HepG2 (cell line): ENCODE data around the gene IL17D. TPM values are rescaled to one million over a fixed set of nuclear protein-coding genes. Genes with fewer than 3 reads are reported as not detected.
A peak's percentile ranks its signal among the peaks of the same experiment; 100 is the strongest.

Experiments
- ASH2L ChIP-seq: fragments of 300-600, 200-600 bp; sonication (generic); IDR thresholded peaks from 2 replicates; pipeline ENCODE4 v1.7.0; 2017; ENCODE audit warnings: low read depth, mild to moderate bottlenecking, moderate library complexity, mixed read lengths, low read length; ENCODE audit not compliant: insufficient read length
- MEIS2 ChIP-seq: sonication (generic); formaldehyde crosslinking; IDR thresholded peaks from 2 replicates; pipeline ENCODE4 v1.9.0; 2021; ENCODE audit warnings: mild to moderate bottlenecking, missing genetic modification reagents
- NFRKB ChIP-seq: fragments of 450-650 bp; IDR thresholded peaks from 2 replicates; pipeline ENCODE4 v1.6.1; 2017
- RBAK ChIP-seq: sonication (generic); formaldehyde crosslinking; IDR thresholded peaks from 2 replicates; pipeline ENCODE4 v1.5.1; 2020; ENCODE audit warnings: mild to moderate bottlenecking, missing genetic modification reagents
- RORA ChIP-seq: sonication (generic); formaldehyde crosslinking; IDR thresholded peaks from 2 replicates; pipeline ENCODE4 v1.5.0; 2020; ENCODE audit warnings: mild to moderate bottlenecking, missing genetic modification reagents, moderate library complexity
- SAP130 ChIP-seq: IDR thresholded peaks from 2 replicates; pipeline ENCODE4 v1.6.1; 2016; ENCODE audit warnings: low read depth
- ZNF33B ChIP-seq: sonication (generic); formaldehyde crosslinking; IDR thresholded peaks from 2 replicates; pipeline ENCODE4 v1.5.1; 2020; ENCODE audit warnings: mild to moderate bottlenecking, missing genetic modification reagents
- ZNF407 ChIP-seq: sonication (generic); formaldehyde crosslinking; IDR thresholded peaks from one replicate; pipeline ENCODE4 v1.5.1; 2020; ENCODE audit warnings: mild to moderate bottlenecking, missing genetic modification reagents; ENCODE audit errors: not compliant biosample characterization
- ZNF414 ChIP-seq: sonication (generic); formaldehyde crosslinking; IDR thresholded peaks from 2 replicates; pipeline ENCODE4 v1.5.0; 2020; ENCODE audit warnings: missing genetic modification reagents
- ZNF577 ChIP-seq: sonication (generic); formaldehyde crosslinking; IDR thresholded peaks from 2 replicates; pipeline ENCODE4 v1.4.0; 2020; ENCODE audit warnings: mild to moderate bottlenecking, low read depth, missing genetic modification reagents, borderline replicate concordance
- ZNF614 ChIP-seq: IDR thresholded peaks from 2 replicates; pipeline ENCODE4 v1.6.1; 2018; ENCODE audit warnings: missing biosample characterization, missing genetic modification reagents, inconsistent platforms, borderline replicate concordance
- ZNF660 ChIP-seq: sonication (generic); formaldehyde crosslinking; IDR thresholded peaks from 2 replicates; pipeline ENCODE4 v1.5.1; 2020; ENCODE audit warnings: mild to moderate bottlenecking, low read depth, missing genetic modification reagents, borderline replicate concordance
- ZNF800 ChIP-seq: sonication (generic); formaldehyde crosslinking; IDR thresholded peaks from 2 replicates; pipeline ENCODE4 v1.4.0; 2020; ENCODE audit warnings: missing genetic modification reagents
- ZNF883 ChIP-seq: sonication (generic); formaldehyde crosslinking; IDR thresholded peaks from 2 replicates; pipeline ENCODE4 v1.5.1; 2020; ENCODE audit warnings: mild to moderate bottlenecking, missing genetic modification reagents; ENCODE audit errors: not compliant biosample characterization
- polyA plus RNA-seq, 8 experiments: library from polyadenylated mRNA; depleted of rRNA in 3 of 8; stranded (reverse) in 7 of 8; unstranded in 1 of 8; fragments of >200 nt; fragmentation: Illumina TruSeq in 4 of 8; extraction: Trizol in 4 of 8; gene quantifications; 2 replicates each; pipeline versions ENCODE4 v1.2.1 to v1.2.3, GENCODE V29; 2011 to 2016; ENCODE audit warnings: low read depth in 4 of 8, missing spikeins in 1 of 8, mixed read lengths in 1 of 8; ENCODE audit not compliant: insufficient read depth in 1 of 8
- total RNA-seq, 5 experiments: library from RNA; depleted of rRNA; stranded (reverse); fragments of >200 nt; fragmentation: Illumina TruSeq; extraction: Trizol; gene quantifications; 2 replicates each; pipeline ENCODE4 v1.2.3, GENCODE V29; 2016; ENCODE audit warnings: low read depth in 1 of 5
- TF ChIP-seq, protein P1 (sequence below): sonication (generic); formaldehyde crosslinking; IDR thresholded peaks from 2 replicates; pipeline ENCODE4 v1.4.0; 2020; ENCODE audit warnings: mild to moderate bottlenecking, missing genetic modification reagents

The IL17D gene
- total and polyA plus RNA-seq, 2 of the 13 experiments (the other 11 are each of a cell fraction or from before 2014, with no cell fraction given), result 1.1 to 2.2 TPM

GRCh38 chr13:20702915-20703779 is at the start of gene IL17D (continued):
- TF ChIP-seq, protein P1, sequence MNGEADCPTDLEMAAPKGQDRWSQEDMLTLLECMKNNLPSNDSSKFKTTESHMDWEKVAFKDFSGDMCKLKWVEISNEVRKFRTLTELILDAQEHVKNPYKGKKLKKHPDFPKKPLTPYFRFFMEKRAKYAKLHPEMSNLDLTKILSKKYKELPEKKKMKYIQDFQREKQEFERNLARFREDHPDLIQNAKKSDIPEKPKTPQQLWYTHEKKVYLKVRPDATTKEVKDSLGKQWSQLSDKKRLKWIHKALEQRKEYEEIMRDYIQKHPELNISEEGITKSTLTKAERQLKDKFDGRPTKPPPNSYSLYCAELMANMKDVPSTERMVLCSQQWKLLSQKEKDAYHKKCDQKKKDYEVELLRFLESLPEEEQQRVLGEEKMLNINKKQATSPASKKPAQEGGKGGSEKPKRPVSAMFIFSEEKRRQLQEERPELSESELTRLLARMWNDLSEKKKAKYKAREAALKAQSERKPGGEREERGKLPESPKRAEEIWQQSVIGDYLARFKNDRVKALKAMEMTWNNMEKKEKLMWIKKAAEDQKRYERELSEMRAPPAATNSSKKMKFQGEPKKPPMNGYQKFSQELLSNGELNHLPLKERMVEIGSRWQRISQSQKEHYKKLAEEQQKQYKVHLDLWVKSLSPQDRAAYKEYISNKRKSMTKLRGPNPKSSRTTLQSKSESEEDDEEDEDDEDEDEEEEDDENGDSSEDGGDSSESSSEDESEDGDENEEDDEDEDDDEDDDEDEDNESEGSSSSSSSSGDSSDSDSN (CRISPR knock-in tag), result peak; percentile 75
- TF ChIP-seq ZNF414 (CRISPR knock-in tag), result no peak
- TF ChIP-seq ZNF577 (CRISPR knock-in tag), result no peak
- TF ChIP-seq NFRKB, result no peak
- TF ChIP-seq ZNF660, result no peak
- TF ChIP-seq ZNF883 (CRISPR knock-in tag), result peak; percentile 38
- no peak for TF ChIP-seq RORA (CRISPR knock-in tag)
- peak; percentile 31 for TF ChIP-seq SAP130 (CRISPR knock-in tag)
- TF ChIP-seq MEIS2 (CRISPR knock-in tag), result 0 out of 2 replicates have a peak, but pooled peaks have one; percentile 46
- peak; percentile 41 for TF ChIP-seq ZNF407 (CRISPR knock-in tag)
- TF ChIP-seq RBAK, result no peak
- TF ChIP-seq ASH2L, result peak; percentile 48
- TF ChIP-seq ZNF800, result peak; percentile 93; the same call in 1 of the 2 replicates
- TF ChIP-seq ZNF33B (CRISPR knock-in tag), result no peak
- TF ChIP-seq ZNF614, result no peak
